ENCODE measurements around the gene PAPPA2.

DNA sequence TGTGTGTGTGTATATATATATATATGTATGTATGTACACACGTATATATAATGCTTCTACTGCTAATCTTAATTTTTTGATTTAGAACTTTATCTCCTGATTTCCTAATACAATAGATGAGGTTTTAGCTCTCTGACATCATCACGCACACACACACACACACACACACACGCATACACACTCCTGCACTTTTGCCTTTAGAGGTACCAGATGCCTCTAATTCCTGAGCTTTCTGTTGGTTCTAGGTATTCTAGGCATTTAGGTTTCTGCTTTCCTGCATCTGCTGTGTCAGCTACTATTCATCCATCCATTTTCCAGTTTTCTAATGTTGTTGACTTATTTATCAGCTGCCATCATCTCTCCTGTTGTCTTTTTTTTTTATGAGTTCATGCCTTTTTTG lies 353.3 kb downstream of the PAPPA2 start:
- TF ChIP-seq, protein P1, sequence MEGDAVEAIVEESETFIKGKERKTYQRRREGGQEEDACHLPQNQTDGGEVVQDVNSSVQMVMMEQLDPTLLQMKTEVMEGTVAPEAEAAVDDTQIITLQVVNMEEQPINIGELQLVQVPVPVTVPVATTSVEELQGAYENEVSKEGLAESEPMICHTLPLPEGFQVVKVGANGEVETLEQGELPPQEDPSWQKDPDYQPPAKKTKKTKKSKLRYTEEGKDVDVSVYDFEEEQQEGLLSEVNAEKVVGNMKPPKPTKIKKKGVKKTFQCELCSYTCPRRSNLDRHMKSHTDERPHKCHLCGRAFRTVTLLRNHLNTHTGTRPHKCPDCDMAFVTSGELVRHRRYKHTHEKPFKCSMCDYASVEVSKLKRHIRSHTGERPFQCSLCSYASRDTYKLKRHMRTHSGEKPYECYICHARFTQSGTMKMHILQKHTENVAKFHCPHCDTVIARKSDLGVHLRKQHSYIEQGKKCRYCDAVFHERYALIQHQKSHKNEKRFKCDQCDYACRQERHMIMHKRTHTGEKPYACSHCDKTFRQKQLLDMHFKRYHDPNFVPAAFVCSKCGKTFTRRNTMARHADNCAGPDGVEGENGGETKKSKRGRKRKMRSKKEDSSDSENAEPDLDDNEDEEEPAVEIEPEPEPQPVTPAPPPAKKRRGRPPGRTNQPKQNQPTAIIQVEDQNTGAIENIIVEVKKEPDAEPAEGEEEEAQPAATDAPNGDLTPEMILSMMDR (IDR thresholded peaks at IDR 0.05): no peak
- TF ChIP-seq SIN3A (IDR thresholded peaks at IDR 0.05; ENCODE audit: borderline replicate concordance, insufficient read depth, low read depth, low read length): no peak
